HG03095 (cell line): ENCODE results near the gene TREML4.
A peak's percentile ranks its signal among the peaks of the same experiment; 100 is the strongest.
"Not testable (repeated sequence)": the region's sequence is repeated elsewhere in the genome, so short reads cannot be mapped to it uniquely, and the experiment has no call there.

Experiments used
- ATAC-seq: cut with Tn5 transposase; IDR thresholded peaks from one replicate; pipeline ENCODE4 v1.9.1; 2021; ENCODE audit warnings: moderate library complexity; ENCODE audit not compliant: unreplicated experiment

Gene TREML4

GRCh38 chr6:41228096-41228495, at the start of gene TREML4:
TSS of gene TREML4 (plus strand) at chr6:41228349. CDS start at chr6:41228428, 79 bp downstream.
- no peak for ATAC-seq

GRCh38 chr6:41179163-41179562, 49.0 kb upstream of the TREML4 start:
- no peak for ATAC-seq

- no peak for ATAC-seq
Observed at GRCh38 chr6:41181566-41181965, 46.6 kb upstream of the TREML4 start.

- ATAC-seq: peak; percentile 57
Observed at GRCh38 chr6:41182069-41183034, 45.8 kb upstream of the TREML4 start.

- no peak for ATAC-seq
Observed at GRCh38 chr6:41184761-41185160, 43.4 kb upstream of the TREML4 start.

GRCh38 chr6:41186031-41186562, 42.1 kb upstream of the TREML4 start:
- no peak for ATAC-seq

GRCh38 chr6:41187924-41188886, 39.9 kb upstream of the TREML4 start:
- no peak for ATAC-seq

- ATAC-seq: not testable (repeated sequence)
Observed at GRCh38 chr6:41189046-41189445, 39.1 kb upstream of the TREML4 start.

GRCh38 chr6:41189967-41190366, 38.2 kb upstream of the TREML4 start:
- no peak for ATAC-seq

GRCh38 chr6:41190791-41191190, 37.4 kb upstream of the TREML4 start:
- no peak for ATAC-seq

- no peak for ATAC-seq
Observed at GRCh38 chr6:41191569-41191968, 36.6 kb upstream of the TREML4 start.

- no peak for ATAC-seq
Observed at GRCh38 chr6:41193171-41193734, 34.9 kb upstream of the TREML4 start.

- no peak for ATAC-seq
Observed at GRCh38 chr6:41193884-41194283, 34.3 kb upstream of the TREML4 start.

GRCh38 chr6:41194386-41194785, 33.8 kb upstream of the TREML4 start:
- no peak for ATAC-seq

- ATAC-seq: no peak
Observed at GRCh38 chr6:41197234-41197633, 30.9 kb upstream of the TREML4 start.

- peak; percentile 57 for ATAC-seq
Observed at GRCh38 chr6:41199552-41200246, 28.4 kb upstream of the TREML4 start.

- no peak for ATAC-seq
Observed at GRCh38 chr6:41200296-41200900, 27.8 kb upstream of the TREML4 start.

GRCh38 chr6:41200901-41201763, 27.0 kb upstream of the TREML4 start, which contains the start of gene TREML2:
TSS of gene TREML2 (minus strand) at chr6:41201149. CDS start at chr6:41201008, 141 bp downstream.
- no peak for ATAC-seq

GRCh38 chr6:41201764-41202173, 26.4 kb upstream of the TREML4 start:
- no peak for ATAC-seq
